ENCODE data around the gene ERMN. TPM values are rescaled to one million over a fixed set of nuclear protein-coding genes. Genes with fewer than 3 reads are reported as not detected.

ERMN gene
- total RNA-seq, 2 donors from 2014 or later, result 0.17 TPM; not detected in 1

DNA sequence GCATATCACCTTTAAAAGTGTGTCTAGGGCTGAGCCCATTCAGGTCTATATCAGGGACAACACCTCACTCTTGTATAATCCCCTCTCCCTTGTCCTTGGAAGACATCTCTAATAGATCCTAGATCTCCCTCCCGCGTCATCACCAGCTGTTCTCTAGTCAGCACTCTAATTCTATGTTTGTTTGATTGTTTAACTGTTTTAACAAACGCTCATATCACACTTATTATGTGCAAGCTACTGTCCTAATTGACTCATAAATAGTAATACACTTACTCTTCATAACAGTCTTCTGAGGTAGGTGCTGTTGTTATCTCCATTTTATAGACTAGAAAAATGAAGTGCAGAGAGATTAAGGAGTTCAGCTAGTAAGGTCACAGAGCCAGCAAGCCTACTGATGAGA lies 1.6 kb upstream of the ERMN start:
- no peak overlapping the region for H3K27ac ChIP-seq
- H3K27me3 ChIP-seq (replicated peaks; ENCODE audit: insufficient read depth), result no peaks in the 10 kb centered on the region
- no peaks in the 10 kb centered on the region for H3K9me3 ChIP-seq
- TF ChIP-seq POLR2A (IDR thresholded peaks at IDR 0.05) (no peak), POLR2AphosphoS5 (IDR thresholded peaks at IDR 0.05) (no peak)
- TF ChIP-seq, protein P1, sequence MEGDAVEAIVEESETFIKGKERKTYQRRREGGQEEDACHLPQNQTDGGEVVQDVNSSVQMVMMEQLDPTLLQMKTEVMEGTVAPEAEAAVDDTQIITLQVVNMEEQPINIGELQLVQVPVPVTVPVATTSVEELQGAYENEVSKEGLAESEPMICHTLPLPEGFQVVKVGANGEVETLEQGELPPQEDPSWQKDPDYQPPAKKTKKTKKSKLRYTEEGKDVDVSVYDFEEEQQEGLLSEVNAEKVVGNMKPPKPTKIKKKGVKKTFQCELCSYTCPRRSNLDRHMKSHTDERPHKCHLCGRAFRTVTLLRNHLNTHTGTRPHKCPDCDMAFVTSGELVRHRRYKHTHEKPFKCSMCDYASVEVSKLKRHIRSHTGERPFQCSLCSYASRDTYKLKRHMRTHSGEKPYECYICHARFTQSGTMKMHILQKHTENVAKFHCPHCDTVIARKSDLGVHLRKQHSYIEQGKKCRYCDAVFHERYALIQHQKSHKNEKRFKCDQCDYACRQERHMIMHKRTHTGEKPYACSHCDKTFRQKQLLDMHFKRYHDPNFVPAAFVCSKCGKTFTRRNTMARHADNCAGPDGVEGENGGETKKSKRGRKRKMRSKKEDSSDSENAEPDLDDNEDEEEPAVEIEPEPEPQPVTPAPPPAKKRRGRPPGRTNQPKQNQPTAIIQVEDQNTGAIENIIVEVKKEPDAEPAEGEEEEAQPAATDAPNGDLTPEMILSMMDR (IDR thresholded peaks at IDR 0.05), result no peak
- no peak for DNase-seq (ENCODE audit: low spot score)
- intact Hi-C loops (cut with DNase I), result no loop called here
- no peaks in the 10 kb centered on the region for H3K36me3 ChIP-seq
- WGBS, result 77% methylated on average over 3 of the region's 3 CpGs
- H3K4me3 ChIP-seq, result no peak overlapping the region
- no peaks in the 10 kb centered on the region for H3K4me1 ChIP-seq (replicated peaks)

DNA sequence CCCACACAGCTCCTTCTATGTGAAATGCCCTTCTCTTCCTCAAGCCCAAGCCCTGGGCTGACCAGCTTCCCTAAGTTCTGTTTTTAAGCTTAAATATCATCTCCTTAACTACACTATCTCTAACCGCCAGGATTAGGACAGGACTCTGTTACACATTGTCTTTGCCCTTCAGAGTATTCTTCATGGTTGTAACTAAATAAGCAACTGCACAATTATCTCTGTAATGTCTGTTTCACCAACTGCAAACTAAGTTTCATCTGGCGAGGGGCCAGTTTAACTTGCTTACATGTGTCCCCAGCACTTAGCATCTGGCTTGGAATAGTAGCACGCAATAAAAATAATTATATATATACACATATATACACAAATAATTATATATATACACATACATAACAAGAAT lies 1.1 kb upstream of the ERMN start:
- Histone ChIP-seq H3K4me1 (replicated peaks) (no peaks in the 10 kb centered on the region), H3K4me3 (no peak overlapping the region), H3K9me3 (no peaks in the 10 kb centered on the region), H3K27ac (no peak overlapping the region), H3K36me3 (no peaks in the 10 kb centered on the region), H3K27me3 (replicated peaks; ENCODE audit: insufficient read depth) (no peaks in the 10 kb centered on the region)
- WGBS, result 89% methylated on average over 3 of the region's 3 CpGs
- no peak for TF ChIP-seq POLR2AphosphoS5 (IDR thresholded peaks at IDR 0.05)
- no peak for TF ChIP-seq POLR2A (IDR thresholded peaks at IDR 0.05)
- TF ChIP-seq, protein P1 (IDR thresholded peaks at IDR 0.05), result no peak
- no peak for DNase-seq (ENCODE audit: low spot score)
- intact Hi-C loops (cut with DNase I), result no loop called here

DNA sequence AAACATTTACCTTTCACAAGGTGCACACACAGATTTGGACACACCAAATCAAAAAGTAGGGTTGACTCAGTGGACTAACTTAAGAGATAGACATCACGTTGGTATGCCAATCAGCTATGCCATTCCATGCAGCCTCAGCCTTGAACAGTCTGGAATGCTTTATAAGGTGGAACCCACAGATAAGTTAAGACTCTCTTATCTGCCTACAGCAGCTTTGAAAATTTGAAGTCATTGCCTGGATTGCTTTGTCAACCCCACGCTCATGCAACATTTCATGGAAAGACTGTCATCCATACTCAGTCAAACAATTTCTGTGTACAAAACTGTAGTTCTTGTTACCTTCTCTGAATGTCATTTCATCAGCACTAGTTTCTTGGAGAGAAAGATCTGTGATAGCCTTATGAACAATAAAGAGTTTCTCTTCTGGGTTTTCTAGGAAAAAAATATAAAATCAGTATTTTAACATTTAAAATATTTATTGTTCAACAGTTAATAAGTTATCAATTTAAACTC lies 1.2 kb downstream of the ERMN start:
- 97% methylated on average over 2 of the region's 2 CpGs for WGBS
- Histone ChIP-seq H3K27me3 (replicated peaks; ENCODE audit: insufficient read depth) (no peaks in the 10 kb centered on the region), H3K36me3 (no peaks in the 10 kb centered on the region), H3K4me3 (no peak overlapping the region), H3K27ac (no peak overlapping the region), H3K9me3 (no peaks in the 10 kb centered on the region), H3K4me1 (replicated peaks) (no peaks in the 10 kb centered on the region)
- no peak for DNase-seq (ENCODE audit: low spot score)
- TF ChIP-seq POLR2AphosphoS5 (IDR thresholded peaks at IDR 0.05) (no peak), POLR2A (IDR thresholded peaks at IDR 0.05) (no peak)
- TF ChIP-seq, protein P1 (IDR thresholded peaks at IDR 0.05), result no peak
- intact Hi-C loops (cut with DNase I), result no loop called here

DNA sequence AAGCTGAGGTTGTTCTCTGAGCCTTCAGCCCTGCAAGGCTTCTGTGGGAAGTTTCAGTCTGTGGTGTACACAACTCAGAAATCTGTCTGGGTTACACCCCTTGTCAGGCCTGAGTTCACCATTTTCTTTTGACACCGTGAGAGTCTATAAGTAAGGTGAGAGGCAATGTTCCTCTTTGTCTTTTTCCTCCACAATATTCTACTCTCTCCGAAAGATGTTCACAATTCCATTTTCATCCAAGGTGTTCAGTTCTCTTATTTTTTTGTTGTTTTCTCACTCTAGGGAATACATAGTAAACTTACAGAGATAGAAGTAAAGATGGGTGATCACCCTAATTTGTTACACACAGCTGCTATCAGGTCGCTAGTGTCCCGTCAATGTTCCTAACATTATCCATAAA lies 3.2 kb downstream of the ERMN start:
- no peaks in the 10 kb centered on the region for H3K9me3 ChIP-seq
- H3K27me3 ChIP-seq (replicated peaks; ENCODE audit: insufficient read depth), result no peaks in the 10 kb centered on the region
- intact Hi-C loops (cut with DNase I), result no loop called here
- H3K27ac ChIP-seq, result no peak overlapping the region
- no peak for TF ChIP-seq POLR2AphosphoS5 (IDR thresholded peaks at IDR 0.05)
- TF ChIP-seq, protein P1 (IDR thresholded peaks at IDR 0.05), result no peak
- TF ChIP-seq POLR2A (IDR thresholded peaks at IDR 0.05), result no peak
- DNase-seq (ENCODE audit: low spot score), result no peak
- no peak overlapping the region for H3K4me3 ChIP-seq
- no peaks in the 10 kb centered on the region for H3K36me3 ChIP-seq
- 86% methylated on average over 4 of the region's 4 CpGs for WGBS
- no peaks in the 10 kb centered on the region for H3K4me1 ChIP-seq (replicated peaks)

DNA sequence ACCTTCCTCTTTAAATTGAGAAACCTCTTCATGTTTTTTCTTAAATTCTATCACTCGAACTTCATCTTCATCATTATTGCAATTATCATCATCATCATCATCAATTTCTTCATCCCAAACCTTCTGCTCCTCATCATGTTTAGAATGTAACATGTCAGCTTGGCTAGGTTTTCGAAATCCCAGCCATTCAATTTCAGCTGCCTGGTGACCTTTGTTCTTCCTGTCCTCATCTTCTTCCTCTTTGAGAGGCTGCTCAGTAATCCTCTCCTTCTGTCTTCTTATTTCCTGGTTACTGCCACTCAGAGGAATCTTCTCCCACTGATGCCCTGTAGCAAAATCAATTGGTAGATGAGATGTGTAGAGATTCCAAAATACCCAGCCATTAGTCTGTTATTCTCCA lies 4.2 kb downstream of the ERMN start:
- H3K9me3 ChIP-seq, result no peaks in the 10 kb centered on the region
- TF ChIP-seq POLR2AphosphoS5 (IDR thresholded peaks at IDR 0.05), result no peak
- TF ChIP-seq, protein P1 (IDR thresholded peaks at IDR 0.05), result no peak
- no peak for TF ChIP-seq POLR2A (IDR thresholded peaks at IDR 0.05)
- H3K4me3 ChIP-seq, result no peak overlapping the region
- H3K27me3 ChIP-seq (replicated peaks; ENCODE audit: insufficient read depth), result no peaks in the 10 kb centered on the region
- WGBS, result 89% methylated on average over 2 of the region's 2 CpGs
- H3K4me1 ChIP-seq (replicated peaks), result no peaks in the 10 kb centered on the region
- H3K36me3 ChIP-seq, result no peaks in the 10 kb centered on the region
- H3K27ac ChIP-seq, result no peak overlapping the region
- intact Hi-C loops (cut with DNase I), result no loop called here
- no peak for DNase-seq (ENCODE audit: low spot score)

All from prostate gland (tissue), 2 donors.